ENCODE data around the gene SMARCB1.
"Not testable (repeated sequence)": the region's sequence is repeated elsewhere in the genome, so short reads cannot be mapped to it uniquely, and the experiment has no call there.

Gene SMARCB1

GRCh38 chr22:23856721-23857605 lies 70.2 kb downstream of the SMARCB1 start:
- DNase-seq (ENCODE audit: low spot score): no peak
- no peak for TF ChIP-seq CTCF (IDR thresholded peaks at IDR 0.05; ENCODE audit: extremely low read depth, missing control alignments)

- DNase-seq (ENCODE audit: low spot score): peak; percentile 97
- no peak for TF ChIP-seq CTCF (IDR thresholded peaks at IDR 0.05; ENCODE audit: extremely low read depth, missing control alignments)
Observed at GRCh38 chr22:23857606-23858483, 71.1 kb downstream of the SMARCB1 start, which contains the start of gene SLC2A11. TSS of gene SLC2A11 (plus strand) at chr22:23857875. CDS start at chr22:23858000, 125 bp downstream.

- TF ChIP-seq CTCF (IDR thresholded peaks at IDR 0.05; ENCODE audit: extremely low read depth, missing control alignments): no peak
- DNase-seq (ENCODE audit: low spot score): no peak
Observed at GRCh38 chr22:23858484-23858815, 71.7 kb downstream of the SMARCB1 start.

- TF ChIP-seq CTCF (IDR thresholded peaks at IDR 0.05; ENCODE audit: extremely low read depth, missing control alignments): no peak
- DNase-seq (ENCODE audit: low spot score): no peak
Observed at GRCh38 chr22:23859201-23859600, 72.4 kb downstream of the SMARCB1 start.

- not testable (repeated sequence) for DNase-seq (ENCODE audit: low spot score)
Observed at GRCh38 chr22:23860187-23860586, 73.4 kb downstream of the SMARCB1 start.

GRCh38 chr22:23862103-23862502 lies 75.3 kb downstream of the SMARCB1 start:
- TF ChIP-seq CTCF (IDR thresholded peaks at IDR 0.05; ENCODE audit: extremely low read depth, missing control alignments): peak; percentile 78
- DNase-seq (ENCODE audit: low spot score): peak; percentile 70

- DNase-seq (ENCODE audit: low spot score): not testable (repeated sequence)
Observed at GRCh38 chr22:23864499-23865154, 77.9 kb downstream of the SMARCB1 start.

- no peak for TF ChIP-seq CTCF (IDR thresholded peaks at IDR 0.05; ENCODE audit: extremely low read depth, missing control alignments)
- no peak for DNase-seq (ENCODE audit: low spot score)
Observed at GRCh38 chr22:23868580-23868979, 81.8 kb downstream of the SMARCB1 start.

Measured in GM20000 (cell line).